H1 (cell line): ENCODE measurements around the gene HMSD. TPM values are rescaled to one million over a fixed set of nuclear protein-coding genes. Genes with fewer than 3 reads are reported as not detected.

ENCODE experiments used
- CHD7 ChIP-seq: fragments of 300-600 bp; sonication (generic); IDR thresholded peaks from 2 replicates; pipeline ENCODE4 v1.7.1; 2012; ENCODE audit warnings: low read length, moderate library complexity, mild to moderate bottlenecking, inconsistent platforms; ENCODE audit not compliant: insufficient replicate concordance
- polyA plus RNA-seq, 7 experiments: library from polyadenylated mRNA; depleted of rRNA in 3 of 7; stranded (reverse) in 5 of 7; unstranded in 2 of 7; fragments of >200 nt in 5 of 7; fragments of 200-250 nt in 2 of 7; gene quantifications; 1 replicate in 5 of 7; 2 replicates in 1 of 7; 4 replicates in 1 of 7; pipeline versions ENCODE4 v1.2.1 to v1.2.3, GENCODE V29; 2011 to 2013; ENCODE audit warnings: missing spikeins in 2 of 7, mixed read lengths in 2 of 7
- total RNA-seq: library from RNA; stranded (reverse); fragmentation: NEBNext Ultra II Directional; extraction: Animal tissue kit (Norgen Biotek cat#: 25700); gene quantifications from 2 replicates; pipeline ENCODE4 v1.2.1, GENCODE V29; 2021

Gene HMSD
- total and polyA plus RNA-seq, 2 of the 8 experiments (the other 6 are each of a cell fraction or from before 2014, with no cell fraction given): 1.3 to 3.0 TPM

- TF ChIP-seq CHD7: no peak
Measured at GRCh38 chr18:63979409-63979920, 30.4 kb downstream of the HMSD start (continued).
